ENCODE results near the gene CTXND1. TPM values are rescaled to one million over a fixed set of nuclear protein-coding genes. Genes with fewer than 3 reads are reported as not detected.

The CTXND1 gene
- total RNA-seq, 1 donor, result not detected

GRCh38 chr15:80289528-80290495 is 37.8 kb upstream of the CTXND1 start:
- H3K9me3 ChIP-seq (ENCODE audit: low read depth, low read length), result no peaks in the 10 kb centered on the region
- H3K27me3 ChIP-seq (ENCODE audit: insufficient read depth, low read length), result peaks cover 11% of the 10 kb centered on the region
- no peak overlapping the region for H3K4me3 ChIP-seq (ENCODE audit: insufficient read depth, low read length)
- no peak for DNase-seq (ENCODE audit: insufficient read length, low spot score, missing footprints)
- no peak overlapping the region for H2AFZ ChIP-seq (ENCODE audit: low read length)
- no peaks in the 10 kb centered on the region for H4K20me1 ChIP-seq (ENCODE audit: insufficient read depth, low read length)
- H3K27ac ChIP-seq (ENCODE audit: low read depth, low read length), result no peak overlapping the region
- no peak for TF ChIP-seq CTCF (IDR thresholded peaks at IDR 0.05; ENCODE audit: extremely low read depth, low read depth, low read length)
- H3K79me2 ChIP-seq (ENCODE audit: insufficient read depth, low read length), result no peaks in the 10 kb centered on the region
- no peaks in the 10 kb centered on the region for H3K36me3 ChIP-seq (ENCODE audit: insufficient read depth, low read length)
- no peaks in the 10 kb centered on the region for H3K4me1 ChIP-seq (ENCODE audit: insufficient read depth, low read length)
- H3K4me2 ChIP-seq (ENCODE audit: insufficient read depth, low read length), result no peak overlapping the region

- Histone ChIP-seq H4K20me1 (ENCODE audit: insufficient read depth, low read length) (no peaks in the 10 kb centered on the region), H3K36me3 (ENCODE audit: insufficient read depth, low read length) (no peaks in the 10 kb centered on the region), H2AFZ (ENCODE audit: low read length) (no peak overlapping the region), H3K79me2 (ENCODE audit: insufficient read depth, low read length) (no peaks in the 10 kb centered on the region), H3K4me3 (ENCODE audit: insufficient read depth, low read length) (no peak overlapping the region), H3K27me3 (ENCODE audit: insufficient read depth, low read length) (peaks cover 6% of the 10 kb centered on the region), H3K9me3 (ENCODE audit: low read depth, low read length) (no peaks in the 10 kb centered on the region), H3K4me1 (ENCODE audit: insufficient read depth, low read length) (no peaks in the 10 kb centered on the region), H3K4me2 (ENCODE audit: insufficient read depth, low read length) (no peak overlapping the region), H3K27ac (ENCODE audit: low read depth, low read length) (no peak overlapping the region)
- no peak for TF ChIP-seq CTCF (IDR thresholded peaks at IDR 0.05; ENCODE audit: extremely low read depth, low read depth, low read length)
- no peak for DNase-seq (ENCODE audit: insufficient read length, low spot score, missing footprints)
Measured at GRCh38 chr15:80288131-80288530, 36.1 kb upstream of the CTXND1 start.

- no peaks in the 10 kb centered on the region for H3K79me2 ChIP-seq (ENCODE audit: insufficient read depth, low read length)
- no peak overlapping the region for H2AFZ ChIP-seq (ENCODE audit: low read length)
- no peaks in the 10 kb centered on the region for H4K20me1 ChIP-seq (ENCODE audit: insufficient read depth, low read length)
- H3K4me2 ChIP-seq (ENCODE audit: insufficient read depth, low read length), result no peak overlapping the region
- peaks cover 6% of the 10 kb centered on the region for H3K27me3 ChIP-seq (ENCODE audit: insufficient read depth, low read length)
- H3K36me3 ChIP-seq (ENCODE audit: insufficient read depth, low read length), result no peaks in the 10 kb centered on the region
- no peak overlapping the region for H3K4me3 ChIP-seq (ENCODE audit: insufficient read depth, low read length)
- H3K4me1 ChIP-seq (ENCODE audit: insufficient read depth, low read length), result no peaks in the 10 kb centered on the region
- no peaks in the 10 kb centered on the region for H3K9me3 ChIP-seq (ENCODE audit: low read depth, low read length)
- TF ChIP-seq CTCF (IDR thresholded peaks at IDR 0.05; ENCODE audit: extremely low read depth, low read depth, low read length), result no peak
- H3K27ac ChIP-seq (ENCODE audit: low read depth, low read length), result no peak overlapping the region
- no peak for DNase-seq (ENCODE audit: insufficient read length, low spot score, missing footprints)
Measured at GRCh38 chr15:80286055-80286454, 34.0 kb upstream of the CTXND1 start.

GRCh38 chr15:80285379-80285778 is 33.4 kb upstream of the CTXND1 start:
- TF ChIP-seq CTCF (IDR thresholded peaks at IDR 0.05; ENCODE audit: extremely low read depth, low read depth, low read length), result no peak
- H3K4me2 ChIP-seq (ENCODE audit: insufficient read depth, low read length), result no peak overlapping the region

More at GRCh38 chr15:80285379-80285778, 33.4 kb upstream of the CTXND1 start:
- Histone ChIP-seq H4K20me1 (ENCODE audit: insufficient read depth, low read length) (no peaks in the 10 kb centered on the region), H3K9me3 (ENCODE audit: low read depth, low read length) (no peaks in the 10 kb centered on the region), H3K4me1 (ENCODE audit: insufficient read depth, low read length) (no peaks in the 10 kb centered on the region), H3K27ac (ENCODE audit: low read depth, low read length) (no peak overlapping the region), H2AFZ (ENCODE audit: low read length) (no peak overlapping the region), H3K4me3 (ENCODE audit: insufficient read depth, low read length) (no peak overlapping the region), H3K27me3 (ENCODE audit: insufficient read depth, low read length) (peaks cover 6% of the 10 kb centered on the region), H3K79me2 (ENCODE audit: insufficient read depth, low read length) (no peaks in the 10 kb centered on the region), H3K36me3 (ENCODE audit: insufficient read depth, low read length) (no peaks in the 10 kb centered on the region)
- DNase-seq (ENCODE audit: insufficient read length, low spot score, missing footprints), result no peak

All from osteoblast (primary cell).